ENCODE data around the gene CLDN15.

CLDN15 gene

GRCh38 chr7:101211501-101211900 is 26.1 kb downstream of the CLDN15 start:
- Histone ChIP-seq H3K9me2 (replicated peaks; ENCODE audit: insufficient read depth, low read length) (no peaks in the 10 kb centered on the region), H3K4me3 (ENCODE audit: insufficient read depth, low read length, poor library complexity, severe bottlenecking) (no peak overlapping the region), H3K36me3 (ENCODE audit: low read length) (no peaks in the 10 kb centered on the region), H3K9ac (ENCODE audit: low read length) (no peak overlapping the region), H3K27ac (ENCODE audit: low read depth, low read length) (no peak overlapping the region), H3K4me2 (ENCODE audit: low read depth, low read length, poor library complexity, severe bottlenecking) (no peak overlapping the region), H2AFZ (ENCODE audit: low read depth, low read length, severe bottlenecking) (no peak overlapping the region), H3K27me3 (ENCODE audit: low read length) (no peaks in the 10 kb centered on the region), H3K79me2 (ENCODE audit: insufficient read depth, low read length) (no peaks in the 10 kb centered on the region), H3F3A (ENCODE audit: insufficient read depth) (no peaks in the 10 kb centered on the region), H4K20me1 (ENCODE audit: low read depth, low read length) (no peaks in the 10 kb centered on the region), H3K9me3 (ENCODE audit: insufficient read depth, low read length) (no peaks in the 10 kb centered on the region)
- TF ChIP-seq EZH2phosphoT487 (conservative IDR thresholded peaks at IDR 0.05; ENCODE audit: low read length) (no peak), CTCF (IDR thresholded peaks at IDR 0.05; ENCODE audit: insufficient read depth, low read length, poor library complexity, severe bottlenecking) (no peak)

GRCh38 chr7:101210143-101210542 is 27.5 kb downstream of the CLDN15 start:
- H3K36me3 ChIP-seq (ENCODE audit: low read length): no peaks in the 10 kb centered on the region
- TF ChIP-seq EZH2phosphoT487 (conservative IDR thresholded peaks at IDR 0.05; ENCODE audit: low read length) (no peak), CTCF (IDR thresholded peaks at IDR 0.05; ENCODE audit: insufficient read depth, low read length, poor library complexity, severe bottlenecking) (no peak)

DNA sequence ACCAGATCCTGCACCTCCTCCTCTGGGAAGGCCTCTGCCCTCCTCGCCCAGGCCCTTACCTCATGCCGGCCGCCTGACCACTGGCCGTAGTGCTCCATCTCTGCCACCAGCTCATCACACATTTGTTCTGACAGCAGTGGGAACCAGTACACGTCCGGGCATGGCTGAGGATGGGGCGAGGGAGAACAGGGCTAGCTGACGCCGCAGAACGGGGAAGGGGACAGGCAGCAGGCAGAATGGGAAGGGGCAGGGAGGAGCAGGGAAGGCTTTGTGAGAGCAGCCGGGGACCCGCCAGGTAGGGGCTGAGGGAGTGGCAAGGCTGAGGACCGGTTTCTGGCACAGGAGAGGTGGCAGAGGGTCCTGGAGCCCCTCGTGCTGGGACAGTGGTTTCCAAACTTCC is 28.8 kb downstream of the CLDN15 start:
- no peak overlapping the region for H3K9ac ChIP-seq (ENCODE audit: low read length)
- no peak overlapping the region for H2AFZ ChIP-seq (ENCODE audit: low read depth, low read length, severe bottlenecking)
- H3K36me3 ChIP-seq (ENCODE audit: low read length): no peaks in the 10 kb centered on the region
- H4K20me1 ChIP-seq (ENCODE audit: low read depth, low read length): no peaks in the 10 kb centered on the region
- no peaks in the 10 kb centered on the region for H3F3A ChIP-seq (ENCODE audit: insufficient read depth)
- TF ChIP-seq CTCF (IDR thresholded peaks at IDR 0.05; ENCODE audit: insufficient read depth, low read length, poor library complexity, severe bottlenecking) (no peak), EZH2phosphoT487 (conservative IDR thresholded peaks at IDR 0.05; ENCODE audit: low read length) (no peak)
- no peak overlapping the region for H3K4me2 ChIP-seq (ENCODE audit: low read depth, low read length, poor library complexity, severe bottlenecking)
- no peaks in the 10 kb centered on the region for H3K27me3 ChIP-seq (ENCODE audit: low read length)
- no peaks in the 10 kb centered on the region for H3K9me3 ChIP-seq (ENCODE audit: insufficient read depth, low read length)
- H3K4me3 ChIP-seq (ENCODE audit: insufficient read depth, low read length, poor library complexity, severe bottlenecking): no peak overlapping the region
- no peaks in the 10 kb centered on the region for H3K9me2 ChIP-seq (replicated peaks; ENCODE audit: insufficient read depth, low read length)
- H3K27ac ChIP-seq (ENCODE audit: low read depth, low read length): no peak overlapping the region
- no peaks in the 10 kb centered on the region for H3K79me2 ChIP-seq (ENCODE audit: insufficient read depth, low read length)

More at GRCh38 chr7:101210143-101210542, 27.5 kb downstream of the CLDN15 start:
- Histone ChIP-seq H3K9ac (ENCODE audit: low read length) (no peak overlapping the region), H3K27me3 (ENCODE audit: low read length) (no peaks in the 10 kb centered on the region), H3K9me3 (ENCODE audit: insufficient read depth, low read length) (no peaks in the 10 kb centered on the region), H3K27ac (ENCODE audit: low read depth, low read length) (no peak overlapping the region), H3K9me2 (replicated peaks; ENCODE audit: insufficient read depth, low read length) (no peaks in the 10 kb centered on the region), H3K4me3 (ENCODE audit: insufficient read depth, low read length, poor library complexity, severe bottlenecking) (no peak overlapping the region), H4K20me1 (ENCODE audit: low read depth, low read length) (no peaks in the 10 kb centered on the region), H3K4me2 (ENCODE audit: low read depth, low read length, poor library complexity, severe bottlenecking) (no peak overlapping the region), H2AFZ (ENCODE audit: low read depth, low read length, severe bottlenecking) (no peak overlapping the region), H3F3A (ENCODE audit: insufficient read depth) (no peaks in the 10 kb centered on the region), H3K79me2 (ENCODE audit: insufficient read depth, low read length) (no peaks in the 10 kb centered on the region)
